ENCODE results near the gene EXOG. TPM values are rescaled to one million over a fixed set of nuclear protein-coding genes. Genes with fewer than 3 reads are reported as not detected.

EXOG gene
- total RNA-seq, 1 experiment from 2014 or later: 8.3 TPM

DNA sequence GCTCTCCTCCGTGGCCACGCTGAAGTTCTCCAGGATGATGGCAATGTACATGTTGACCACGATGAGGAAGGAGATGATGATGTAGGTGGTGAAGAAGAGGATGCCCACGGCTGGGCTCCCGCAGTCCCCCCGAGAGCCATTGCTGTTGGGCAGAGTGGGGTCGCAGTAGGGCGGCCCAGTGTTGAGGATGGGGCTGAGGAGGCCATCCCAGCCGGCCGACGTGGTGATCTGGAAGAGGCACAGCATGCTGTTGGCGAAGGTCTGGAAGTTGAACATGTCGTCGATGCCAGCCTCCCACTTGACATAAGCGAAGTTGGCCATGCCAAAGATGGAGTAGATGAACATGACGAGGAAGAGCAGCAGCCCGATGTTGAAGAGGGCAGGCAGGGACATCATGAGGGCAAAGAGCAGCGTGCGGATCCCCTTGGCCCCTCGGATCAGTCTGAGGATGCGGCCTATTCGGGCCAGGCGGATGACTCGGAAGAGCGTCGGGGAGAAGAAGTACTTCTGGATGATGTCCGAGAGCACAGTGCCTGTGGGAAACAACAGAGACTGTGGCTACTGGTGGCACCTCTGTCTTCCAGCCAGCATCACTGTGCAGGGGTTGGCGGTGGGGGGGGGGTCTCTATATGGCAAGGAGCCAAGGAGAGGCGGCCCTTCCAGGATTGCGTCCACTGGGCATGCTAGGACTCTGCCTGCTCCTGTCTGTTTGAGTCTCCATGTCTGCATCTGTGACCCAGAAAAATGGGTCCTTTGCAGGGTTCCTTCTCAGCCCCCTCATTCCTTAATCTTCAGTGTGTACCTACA is 55.1 kb downstream of the EXOG start:
- Histone ChIP-seq H3K4me3 (replicated peaks in 1 of 2; ENCODE audit: low read depth in 1 of 2, low read length in 2 of 2) (no peak overlapping the region), H3K9ac (ENCODE audit: low read length) (no peak overlapping the region), H2AFZ (ENCODE audit: low read depth, low read length, poor library complexity, severe bottlenecking) (no peak overlapping the region), H3K4me1 (ENCODE audit: control insufficient read depth in 1 of 2, insufficient read depth in 2 of 2, low read length in 2 of 2) (no peaks in the 10 kb centered on the region), H3K27ac (ENCODE audit: low read depth, low read length) (no peak overlapping the region), H3K27me3 (ENCODE audit: insufficient read depth, low read length) (no peaks in the 10 kb centered on the region), H3K36me3 (ENCODE audit: control insufficient read depth in 1 of 2, insufficient read depth in 2 of 2, low read length in 2 of 2) (no peaks in the 10 kb centered on the region), H3K9me2 (ENCODE audit: insufficient read depth) (no peaks in the 10 kb centered on the region), H3K9me3 (ENCODE audit: control insufficient read depth in 1 of 2, insufficient read depth in 1 of 2, low read depth in 1 of 2, low read length in 2 of 2) (no peaks in the 10 kb centered on the region), H3K79me2 (ENCODE audit: insufficient read depth, low read length) (no peaks in the 10 kb centered on the region), H4K20me1 (ENCODE audit: insufficient read depth) (no peaks in the 10 kb centered on the region), H3K4me2 (ENCODE audit: low read length) (no peak overlapping the region)
- ChIA-PET POLR2A (no interaction called here), RAD21 (ENCODE audit: low non-redundant PET in 1 of 2, low total read pairs in 2 of 2, uncharacterized antibody in 2 of 2, unreplicated experiment in 2 of 2) (no interaction called here), CTCF (no interaction called here)
- intact Hi-C loops (cut with micrococcal nuclease): no loop called here
- no peak for TF ChIP-seq CEBPB (IDR thresholded peaks at IDR 0.05; ENCODE audit: low read depth)
- no peak for TF ChIP-seq POLR2AphosphoS5 (IDR thresholded peaks at IDR 0.05; ENCODE audit: low read depth, low read length)
- TF ChIP-seq ZNF274 (IDR thresholded peaks at IDR 0.05; ENCODE audit: low read depth, low read length): no peak
- no peak for TF ChIP-seq ELF1 (IDR thresholded peaks at IDR 0.05; ENCODE audit: borderline replicate concordance, low read depth)
- TF ChIP-seq EZH2phosphoT487 (IDR thresholded peaks at IDR 0.05; ENCODE audit: borderline replicate concordance): no peak
- TF ChIP-seq MAX (IDR thresholded peaks at IDR 0.05): no peak
- no peak for TF ChIP-seq FOSL1 (IDR thresholded peaks at IDR 0.05; ENCODE audit: low read depth)
- DNase-seq (ENCODE audit: low read depth, low spot score) (no peak), ATAC-seq (no peak)
- no TSS peak for BruUV-seq (replicated peaks)

DNA sequence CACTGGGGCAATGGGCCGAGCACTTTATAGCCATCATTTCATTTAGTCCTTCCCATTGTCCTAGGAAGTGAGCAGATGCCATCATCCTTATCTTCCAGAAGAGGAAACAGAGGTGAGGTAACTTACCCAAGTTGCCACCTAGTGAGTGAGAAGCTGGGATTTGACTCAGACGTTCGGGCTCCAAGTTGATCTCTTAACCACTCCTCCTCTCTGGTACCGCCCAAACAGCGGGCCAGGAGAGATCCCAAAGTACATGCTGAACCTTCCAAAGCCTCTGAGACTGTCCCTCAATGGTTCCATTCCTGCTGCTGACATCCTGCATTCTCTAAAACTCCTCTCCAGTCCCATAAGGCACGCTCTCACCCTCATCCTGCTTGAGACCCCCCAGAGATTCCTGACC is 56.2 kb downstream of the EXOG start:
- Histone ChIP-seq H3K27ac (ENCODE audit: low read depth, low read length) (no peak overlapping the region), H3K9me2 (ENCODE audit: insufficient read depth) (no peaks in the 10 kb centered on the region), H3K4me3 (replicated peaks in 1 of 2; ENCODE audit: low read depth in 1 of 2, low read length in 2 of 2) (no peak overlapping the region), H3K79me2 (ENCODE audit: insufficient read depth, low read length) (no peaks in the 10 kb centered on the region), H3K9ac (ENCODE audit: low read length) (no peak overlapping the region), H3K4me2 (ENCODE audit: low read length) (no peak overlapping the region), H3K4me1 (ENCODE audit: control insufficient read depth in 1 of 2, insufficient read depth in 2 of 2, low read length in 2 of 2) (no peaks in the 10 kb centered on the region), H2AFZ (ENCODE audit: low read depth, low read length, poor library complexity, severe bottlenecking) (no peak overlapping the region), H3K36me3 (ENCODE audit: control insufficient read depth in 1 of 2, insufficient read depth in 2 of 2, low read length in 2 of 2) (no peaks in the 10 kb centered on the region), H3K27me3 (ENCODE audit: insufficient read depth, low read length) (no peaks in the 10 kb centered on the region), H4K20me1 (ENCODE audit: insufficient read depth) (no peaks in the 10 kb centered on the region), H3K9me3 (ENCODE audit: control insufficient read depth in 1 of 2, insufficient read depth in 1 of 2, low read depth in 1 of 2, low read length in 2 of 2) (no peaks in the 10 kb centered on the region)
- TF ChIP-seq EZH2 (IDR thresholded peaks at IDR 0.05): no peak
- no peak for TF ChIP-seq CBX3 (IDR thresholded peaks at IDR 0.05; ENCODE audit: low read depth)
- no peak for TF ChIP-seq ELF1 (IDR thresholded peaks at IDR 0.05; ENCODE audit: borderline replicate concordance, low read depth)
- TF ChIP-seq EGR1 (IDR thresholded peaks at IDR 0.05; ENCODE audit: low read depth): no peak
- TF ChIP-seq CEBPB (IDR thresholded peaks at IDR 0.05; ENCODE audit: low read depth): no peak
- TF ChIP-seq FOSL1 (IDR thresholded peaks at IDR 0.05; ENCODE audit: low read depth): no peak
- no peak for TF ChIP-seq EZH2phosphoT487 (IDR thresholded peaks at IDR 0.05; ENCODE audit: borderline replicate concordance)
- no peak for TF ChIP-seq YY1 (IDR thresholded peaks at IDR 0.05; ENCODE audit: extremely low read depth, insufficient replicate concordance, low read depth, low read length)
- no peak for TF ChIP-seq RAD21 (IDR thresholded peaks at IDR 0.05; ENCODE audit: low read depth)
- no peak for TF ChIP-seq POLR2A (IDR thresholded peaks at IDR 0.05; ENCODE audit: borderline replicate concordance, extremely low read depth, insufficient read depth, insufficient read length)
- no peak for TF ChIP-seq ZBTB33 (IDR thresholded peaks at IDR 0.05; ENCODE audit: extremely low read depth, insufficient replicate concordance, low read length)
- no peak for TF ChIP-seq SRF (IDR thresholded peaks at IDR 0.05; ENCODE audit: low read depth)
- TF ChIP-seq JUND (IDR thresholded peaks at IDR 0.05): no peak
- TF ChIP-seq ZNF274 (IDR thresholded peaks at IDR 0.05; ENCODE audit: low read depth, low read length): no peak
- no peak for TF ChIP-seq MAX (IDR thresholded peaks at IDR 0.05)
- TF ChIP-seq TCF7L2 (IDR thresholded peaks at IDR 0.05; ENCODE audit: borderline replicate concordance, extremely low read depth, insufficient read depth, insufficient read length): no peak
- no peak for TF ChIP-seq POLR2AphosphoS5 (IDR thresholded peaks at IDR 0.05; ENCODE audit: low read depth, low read length)
- no peak for TF ChIP-seq ATF3 (IDR thresholded peaks at IDR 0.05)
- BruUV-seq (replicated peaks): no TSS peak
- ChIA-PET CTCF (no interaction called here), RAD21 (ENCODE audit: low non-redundant PET in 1 of 2, low total read pairs in 2 of 2, uncharacterized antibody in 2 of 2, unreplicated experiment in 2 of 2) (no interaction called here), POLR2A (no interaction called here)
- no peak for ATAC-seq
- intact Hi-C loops (cut with micrococcal nuclease): no loop called here
- DNase-seq (ENCODE audit: low read depth, low spot score): no peak
